Activated gamma-delta T cell (primary cell): ENCODE data around the gene OSBPL7.

ENCODE experiments used
- DNase-seq: peaks from one replicate; lab custom pipeline; 2025; lab: John Stamatoyannopoulos, UW

The OSBPL7 gene

DNA sequence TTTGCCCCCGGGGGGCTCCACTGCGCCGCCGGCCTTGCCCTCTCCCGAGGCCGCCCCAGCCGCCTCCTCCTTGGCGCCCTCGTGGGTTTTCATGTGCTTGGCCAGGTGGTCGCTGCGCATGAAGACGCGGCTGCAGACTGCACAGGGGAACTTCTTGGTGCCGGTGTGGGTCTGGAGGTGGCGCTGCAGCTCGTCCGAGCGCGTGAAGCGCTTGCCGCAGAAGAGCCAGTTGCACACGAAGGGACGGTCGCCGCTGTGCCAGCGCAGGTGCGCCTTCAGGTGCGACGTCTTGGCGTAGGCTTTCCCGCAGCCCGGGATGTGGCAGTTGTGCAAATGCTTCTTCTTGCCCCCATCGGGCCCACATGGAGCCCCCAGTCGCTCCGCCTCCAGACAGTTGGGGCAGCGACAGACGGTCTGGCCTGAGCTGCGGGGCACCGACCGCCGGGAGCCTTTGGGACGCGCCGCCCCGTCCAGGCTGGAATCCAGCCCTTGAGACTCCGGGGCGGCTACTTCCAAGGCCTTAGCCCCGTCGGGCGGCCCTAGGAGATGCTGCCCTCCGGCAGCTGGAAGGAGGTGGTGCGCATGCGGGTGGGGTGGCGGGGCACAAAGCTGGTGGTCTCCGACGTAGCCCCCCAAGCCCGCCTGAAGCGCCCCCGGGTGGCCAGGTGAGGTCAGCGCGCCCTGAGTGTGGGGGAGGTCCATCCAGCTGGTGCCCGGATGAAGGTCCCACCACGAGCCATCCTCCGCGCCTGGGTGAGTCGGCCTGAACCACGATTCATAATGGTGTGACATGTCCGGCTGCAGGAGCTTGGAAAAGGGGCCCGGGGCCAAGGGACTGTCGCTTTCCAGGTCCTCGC is 26.0 kb upstream of the OSBPL7 start:
- DNase-seq = no peak

DNA sequence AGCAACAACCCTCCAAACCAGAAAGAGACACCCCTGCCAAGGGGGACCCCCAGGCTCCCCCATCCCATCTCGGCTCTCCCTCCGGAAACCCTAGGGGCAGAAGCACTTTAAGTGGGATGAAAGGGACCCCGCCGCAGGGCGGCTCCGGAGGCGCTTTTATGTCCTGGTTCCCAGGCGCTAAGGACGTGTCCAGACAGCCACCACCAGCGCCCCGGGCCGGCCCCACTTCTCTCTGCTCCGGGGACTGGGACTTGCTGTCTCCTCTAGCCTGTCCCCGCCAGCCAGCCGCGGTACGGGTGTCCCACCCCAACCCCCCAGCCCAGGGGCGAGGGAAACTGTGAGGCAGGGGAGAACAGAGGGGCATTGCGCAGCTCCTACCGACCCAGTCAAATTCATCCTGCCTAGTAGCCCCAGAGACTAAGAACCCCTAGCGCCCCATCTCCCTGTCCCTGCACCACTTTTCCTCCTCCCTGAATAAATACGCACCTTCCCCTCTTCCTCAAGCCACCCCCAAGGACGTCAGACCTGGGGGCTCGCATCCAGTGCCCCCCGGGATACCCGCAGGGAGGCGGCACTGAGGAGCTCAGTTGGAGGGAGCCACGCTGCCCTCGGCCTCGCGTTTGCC is 25.2 kb upstream of the OSBPL7 start:
- DNase-seq = no peak

DNA sequence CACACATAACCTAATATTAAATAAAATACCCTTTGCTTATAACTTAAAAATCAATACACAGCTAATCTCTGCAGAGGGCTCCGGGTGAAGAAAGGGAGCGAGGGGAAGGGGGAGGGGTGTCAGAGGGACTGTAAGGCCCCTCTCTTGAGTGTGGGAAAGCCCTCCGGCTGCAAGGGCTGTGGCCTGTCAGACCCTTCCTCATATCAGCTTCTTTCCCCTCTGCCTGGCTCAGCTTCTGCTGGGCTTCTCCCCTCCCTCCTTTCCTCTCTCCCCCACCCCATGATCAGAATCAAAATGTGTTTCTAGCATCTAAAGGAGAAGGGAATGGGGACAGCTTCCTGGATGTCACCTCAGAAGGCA is 24.1 kb upstream of the OSBPL7 start:
- DNase-seq = no peak

- DNase-seq = no peak
Observed at GRCh38 chr17:47844814-47845715, 23.5 kb upstream of the OSBPL7 start.

DNA sequence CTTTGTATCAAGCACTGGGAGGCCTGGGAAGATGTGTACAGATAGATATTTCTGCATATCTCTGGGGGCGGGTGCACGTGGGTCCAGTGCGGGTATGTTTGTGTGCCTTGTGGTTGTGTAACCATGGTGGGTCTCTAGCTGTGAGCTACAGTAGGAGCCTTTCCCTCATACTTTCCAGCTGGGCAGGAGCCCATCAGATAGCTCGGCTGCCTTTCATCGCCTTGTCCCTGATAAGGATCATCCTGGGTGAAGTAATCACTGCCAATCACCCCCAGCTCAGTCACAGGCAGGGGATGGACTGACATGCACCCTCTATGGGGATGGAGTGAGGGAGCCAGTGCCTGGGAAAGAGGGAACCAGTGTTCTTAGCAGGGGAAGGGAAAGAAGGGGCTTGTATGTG is 22.6 kb upstream of the OSBPL7 start:
- DNase-seq = no peak

GRCh38 chr17:47843391-47843730 is 21.8 kb upstream of the OSBPL7 start:
- no peak for DNase-seq

DNA sequence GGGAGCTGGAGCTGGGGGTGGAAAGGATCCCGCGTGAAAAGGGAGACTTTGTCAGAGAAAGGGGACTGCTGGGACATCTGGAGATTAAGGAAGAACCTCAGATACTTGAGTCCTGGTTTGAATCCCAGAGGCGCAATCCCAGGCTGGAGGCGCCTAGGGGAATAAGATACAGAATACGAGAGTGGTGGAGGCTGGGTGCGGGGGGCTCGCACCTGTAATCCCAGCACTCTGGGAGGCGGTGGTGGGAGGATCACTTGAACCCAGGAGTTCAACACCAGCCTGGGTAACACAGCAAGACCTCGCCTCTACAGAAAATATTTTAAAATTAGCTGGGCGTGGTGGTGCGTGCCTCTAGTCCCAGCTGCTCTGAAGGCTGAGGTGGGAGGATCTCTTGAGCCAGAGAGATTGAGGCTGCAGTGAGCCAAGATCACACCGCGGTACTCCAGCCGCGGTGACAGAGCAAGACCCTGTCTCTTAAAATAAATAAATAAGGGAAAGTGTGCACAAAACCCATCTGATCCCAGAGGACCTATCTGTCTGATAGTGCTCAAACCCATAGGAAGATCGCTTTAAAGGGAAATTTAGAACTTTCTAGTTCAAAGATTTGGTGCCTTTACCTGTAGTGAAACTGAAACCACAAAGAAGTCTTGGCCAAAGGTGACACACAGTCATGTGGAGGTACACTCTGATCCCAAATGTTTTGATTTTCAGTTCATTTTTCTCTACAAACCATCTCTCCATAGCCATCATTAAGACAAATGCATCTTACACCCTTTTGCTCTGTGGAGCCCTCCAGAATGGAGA is 20.1 kb upstream of the OSBPL7 start:
- no peak for DNase-seq

GRCh38 chr17:47840742-47841487 is 19.3 kb upstream of the OSBPL7 start, which contains the start of gene SCRN2:
TSS of gene SCRN2 (minus strand) at chr17:47841273. CDS start at chr17:47840843, 430 bp downstream.
- peak; percentile 72 for DNase-seq

- no peak for DNase-seq
Observed at GRCh38 chr17:47840001-47840741, 18.6 kb upstream of the OSBPL7 start.

GRCh38 chr17:47839071-47839470 is 17.5 kb upstream of the OSBPL7 start:
- no peak for DNase-seq

DNA sequence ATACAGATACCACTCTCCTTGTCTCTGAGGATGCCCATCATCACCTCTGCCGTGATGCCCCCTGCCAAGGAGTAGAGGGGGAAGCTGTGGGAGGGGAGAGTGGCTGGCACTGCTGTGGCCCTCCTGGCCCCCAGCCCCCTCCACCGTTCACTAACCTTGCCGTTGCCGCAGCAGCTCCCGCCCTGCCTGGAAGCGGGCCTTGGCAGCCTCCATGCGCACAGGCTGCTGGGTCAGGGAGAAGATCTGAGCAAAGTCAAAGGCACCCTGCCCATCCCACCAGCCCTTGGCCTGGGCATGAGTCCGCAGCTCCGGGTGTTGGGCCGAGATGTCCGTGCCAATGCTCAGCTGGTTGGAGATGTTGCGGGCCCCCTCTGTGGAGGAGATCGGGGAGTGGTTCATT is 17.0 kb upstream of the OSBPL7 start:
- DNase-seq = no peak

DNA sequence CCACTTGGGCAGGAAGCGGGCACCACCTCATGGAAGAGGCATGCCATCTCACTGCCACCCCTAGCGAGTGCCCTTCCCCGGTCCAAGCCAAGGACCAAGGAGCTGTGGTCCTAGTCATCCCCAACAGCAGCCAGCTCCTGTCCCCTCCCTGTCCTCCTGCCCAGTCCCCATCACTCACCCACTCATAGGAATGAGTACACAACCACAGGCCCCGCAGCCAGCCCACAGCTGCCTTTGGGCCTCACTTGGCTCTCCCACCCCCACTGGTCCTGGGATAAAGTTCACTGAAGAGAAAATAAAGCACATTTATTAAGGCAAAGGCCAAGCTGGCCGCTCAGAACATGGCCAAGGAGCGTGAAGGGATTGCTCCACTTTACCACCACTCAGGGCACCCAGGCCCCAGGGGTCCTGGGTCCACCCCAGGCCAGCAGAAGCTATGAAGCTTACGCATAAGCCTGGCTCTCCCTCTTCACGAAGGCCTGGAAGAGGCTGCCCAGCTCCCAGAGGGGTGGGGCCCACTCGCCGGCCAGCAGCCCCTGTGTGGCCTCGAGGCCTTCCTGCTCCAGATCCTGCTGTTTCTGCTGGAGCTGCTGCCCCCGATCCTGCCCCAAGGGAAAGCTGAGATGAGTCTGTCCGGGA is 15.9 kb upstream of the OSBPL7 start:
- no peak for DNase-seq

DNA sequence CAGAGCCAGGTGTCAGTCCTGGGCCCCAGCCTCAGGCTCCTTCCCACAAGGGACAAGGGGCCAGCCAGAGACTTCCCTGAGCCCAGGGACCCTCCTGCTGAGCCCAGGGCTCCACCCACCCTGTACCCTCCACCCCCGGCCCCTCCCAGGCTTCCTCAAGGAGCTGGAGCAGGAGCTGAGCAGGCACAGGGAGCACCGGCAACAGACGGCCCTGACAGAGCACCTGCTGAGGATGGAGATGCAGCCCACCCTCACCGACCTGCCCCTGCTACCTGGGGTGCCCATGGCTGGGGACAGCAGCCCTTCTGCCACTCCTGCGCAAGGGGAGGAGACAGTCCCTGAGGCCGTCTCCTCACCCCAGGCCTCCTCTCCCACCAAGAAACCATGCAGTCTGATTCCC is 15.0 kb upstream of the OSBPL7 start:
- no peak for DNase-seq

DNA sequence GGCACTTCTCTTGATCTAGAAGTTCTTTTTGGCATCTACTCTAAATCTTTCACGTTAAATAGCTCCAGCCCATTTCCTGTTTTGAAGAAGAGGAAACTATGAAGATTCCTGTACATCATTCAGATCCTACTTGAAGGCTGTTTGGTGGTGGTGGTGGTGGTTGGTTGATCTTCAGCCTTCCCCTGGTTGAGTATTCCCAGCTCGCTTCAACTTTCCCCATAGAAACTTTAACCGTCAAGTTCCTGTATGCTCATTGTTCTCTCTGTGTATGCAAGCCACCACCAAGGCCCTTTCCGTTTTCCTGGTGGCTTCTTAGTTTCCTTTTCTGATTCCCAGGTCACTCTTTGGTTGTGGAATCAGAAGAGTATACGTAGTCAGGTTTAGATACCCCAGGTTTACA is 13.2 kb upstream of the OSBPL7 start:
- DNase-seq = no peak

GRCh38 chr17:47831934-47832327 is 10.3 kb upstream of the OSBPL7 start:
- no peak for DNase-seq

DNA sequence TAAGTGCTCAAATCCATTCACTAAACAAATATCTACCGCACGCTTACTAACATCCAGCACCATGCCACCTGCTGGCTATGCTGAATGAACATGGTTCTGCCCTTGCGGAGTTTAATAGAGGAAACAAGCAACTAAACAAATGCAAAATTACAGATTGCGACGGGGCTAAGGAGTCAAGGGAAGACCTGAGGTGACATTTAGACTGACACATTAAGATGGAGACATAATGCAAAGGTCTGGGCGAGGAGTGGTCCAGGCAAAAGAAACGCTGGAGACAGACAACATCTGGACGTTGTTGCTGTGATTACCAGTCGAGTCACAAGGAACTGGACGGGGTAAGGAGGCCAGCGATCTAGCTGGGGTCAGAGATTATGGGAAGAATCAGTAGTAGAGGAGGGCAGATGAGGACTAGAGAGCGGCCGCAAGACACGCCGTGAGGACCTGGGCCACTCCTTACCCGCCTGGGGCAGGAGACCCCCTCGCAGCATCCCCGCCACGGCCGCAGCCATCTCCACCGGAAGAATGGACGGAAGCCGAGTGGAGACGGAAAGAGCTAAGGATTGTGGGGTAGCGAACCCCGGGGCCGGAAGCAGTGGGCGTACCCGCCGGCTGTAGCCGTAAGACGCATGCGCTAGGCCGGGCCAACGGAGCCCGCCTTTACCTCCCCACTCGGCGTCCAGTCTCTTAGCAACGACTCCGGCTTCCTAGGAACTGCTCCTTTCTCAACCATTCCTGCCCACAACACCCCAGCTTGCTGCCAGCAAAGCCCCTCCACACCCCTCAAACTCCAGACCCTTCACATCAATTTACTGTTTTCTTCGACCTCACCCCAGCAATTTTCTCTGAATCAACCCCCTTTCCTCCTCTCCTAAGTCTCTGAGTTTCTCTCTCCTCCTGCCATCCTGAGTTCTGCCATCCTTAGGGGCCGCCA is 9.7 kb upstream of the OSBPL7 start, which contains the start of the genes LRRC46 and MRPL10:
Gene LRRC46, plus strand, starts transcription at position 668 of the 931 bp plus-strand sequence. CDS start 320 bp downstream, outside the sequence.
Gene MRPL10, minus strand, starts transcription at position 539 of the 931 bp plus-strand sequence. Its CDS starts 30 bp downstream, at position 509.
- DNase-seq = peak; percentile 77

GRCh38 chr17:47830396-47831002 is 8.9 kb upstream of the OSBPL7 start:
- no peak for DNase-seq

DNA sequence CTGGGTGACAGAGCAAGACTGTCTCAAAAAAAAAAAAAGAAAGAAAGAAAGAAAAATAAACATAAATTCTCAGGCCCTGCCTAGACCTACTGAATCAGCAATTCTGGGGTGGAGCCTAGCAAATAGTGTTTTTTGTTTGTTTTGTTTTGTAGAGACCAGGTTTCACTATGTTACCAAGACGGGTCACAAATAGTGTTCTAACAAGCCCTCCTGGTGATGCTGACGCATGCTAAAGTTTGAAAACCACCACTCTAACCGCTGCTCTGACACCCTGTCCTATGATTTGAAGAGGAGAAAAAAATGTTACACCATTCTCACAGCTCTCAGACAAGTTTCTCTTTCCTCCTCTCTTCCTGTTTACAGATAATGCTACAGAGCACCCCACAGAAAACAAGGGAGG is 8.3 kb upstream of the OSBPL7 start:
- DNase-seq = no peak
